K562 (cell line): ENCODE results near the gene ZFP3. TPM values are rescaled to one million over a fixed set of nuclear protein-coding genes. Genes with fewer than 3 reads are reported as not detected.

Source experiments
- ATAC-seq: fragments of 200-7000 bp; cut with Tn5 transposase; 3 replicates; pipeline ENCODE4 v1.9.1; 2020; ENCODE audit warnings: moderate library complexity
- BruUV-seq: library from RNA; stranded (reverse); fragments of 400-500 nt; replicated peaks from 2 replicates; lab custom pipeline; 2021; lab: Mats Ljungman, UMichigan
- CTCF ChIA-PET: fragments of 300-600 bp; formaldehyde crosslinking; extraction: SDS; loops from one replicate; lab custom pipeline; 2021; ENCODE audit warnings: low intra/inter-chr PET ratio; lab: Yijun Ruan, JAX
- POLR2A ChIA-PET: fragments of 300-600, 350-650 bp; sonication (Branson Sonifier 250); formaldehyde crosslinking; extraction: SDS; loops from one replicate; lab custom pipeline; 2021; ENCODE audit warnings: antibody characterized with exemption, inconsistent platforms; lab: Yijun Ruan, JAX
- DNase-seq, 4 experiments: peaks; one replicate each; pipeline versions ENCODE4 v3.0.0 to v3.0.0-alpha.2; 2011 to 2018; ENCODE audit warnings: low spot score in 3 of 4, mixed read lengths in 3 of 4; ENCODE audit errors: extremely low read depth in 1 of 4
- FAIRE-seq: peaks from 2 replicates; lab custom pipeline; 2011; peaks lifted over from hg19 to GRCh38; lab: Jason Lieb, UNC
- H2AFZ ChIP-seq: 2 replicates; pipeline ENCODE4 v1.6.0; 2011; ENCODE audit warnings: low read depth, low read length, control low read depth, inconsistent platforms
- H3K27ac ChIP-seq: fragments of 200-600 bp; 3 replicates; pipeline ENCODE4 v1.8.0; 2011; ENCODE audit warnings: low read depth, mild to moderate bottlenecking, control low read depth, inconsistent platforms, low read length, moderate library complexity, mixed read lengths; ENCODE audit errors: extremely low read depth
- H3K27me3 ChIP-seq, 2 experiments: fragments of 300-600 bp in 1 of 2; 2 replicates in 1 of 2; 3 replicates in 1 of 2; pipeline versions ENCODE4 v1.6.0 to v1.8.0; 2011; ENCODE audit warnings: inconsistent platforms in 2 of 2, low read length in 2 of 2, mild to moderate bottlenecking in 1 of 2, mixed read lengths in 1 of 2, moderate library complexity in 1 of 2; ENCODE audit not compliant: control insufficient read depth in 2 of 2, insufficient read depth in 2 of 2
- H3K36me3 ChIP-seq: fragments of 300-600 bp; 3 replicates; pipeline ENCODE4 v1.8.0; 2011; ENCODE audit warnings: mild to moderate bottlenecking, low read length, inconsistent platforms; ENCODE audit not compliant: control insufficient read depth, insufficient read depth
- H3K4me1 ChIP-seq, 2 experiments: fragments of 200-600 bp in 1 of 2; replicated peaks in 1 of 2; 2 replicates in 1 of 2; 3 replicates in 1 of 2; pipeline versions ENCODE4 v1.5.1 to v1.8.0; 2011; ENCODE audit warnings: inconsistent platforms in 2 of 2, low read length in 2 of 2, mild to moderate bottlenecking in 1 of 2, mixed read lengths in 1 of 2, moderate library complexity in 1 of 2; ENCODE audit not compliant: control insufficient read depth in 2 of 2, insufficient read depth in 2 of 2
- H3K4me2 ChIP-seq: 2 replicates; pipeline ENCODE4 v1.6.1; 2011; ENCODE audit warnings: low read length, control low read depth, inconsistent platforms, mixed read lengths; ENCODE audit not compliant: insufficient read depth
- H3K4me3 ChIP-seq: fragments of 200-600 bp; sonication (generic), shearing (Covaris generic); 2 replicates; pipeline ENCODE4 v1.5.1; 2016; ENCODE audit warnings: control low read depth, inconsistent platforms
- H3K79me2 ChIP-seq: fragments of 200-600 bp; 3 replicates; pipeline ENCODE4 v1.8.0; 2011; ENCODE audit warnings: low read length, inconsistent platforms; ENCODE audit not compliant: control insufficient read depth, insufficient read depth
- H3K9ac ChIP-seq, 2 experiments: 2 replicates each; pipeline versions ENCODE4 v1.6.0 to v1.6.1; 2011; ENCODE audit warnings: low read depth in 2 of 2, low read length in 2 of 2, control low read depth in 1 of 2, inconsistent platforms in 1 of 2, mild to moderate bottlenecking in 1 of 2, mixed read lengths in 1 of 2; ENCODE audit not compliant: insufficient read depth in 1 of 2
- H3K9me1 ChIP-seq: one replicate; pipeline ENCODE4 v1.6.0; 2011; ENCODE audit warnings: inconsistent platforms, mild to moderate bottlenecking, low read length, moderate library complexity; ENCODE audit not compliant: control insufficient read depth, insufficient read depth
- H3K9me3 ChIP-seq: replicated peaks from 2 replicates; pipeline ENCODE4 v1.5.1; 2011; ENCODE audit warnings: low read depth, low read length, inconsistent platforms; ENCODE audit not compliant: control insufficient read depth, insufficient read depth
- H4K20me1 ChIP-seq: replicated peaks from 2 replicates; pipeline ENCODE4 v1.6.1; 2011; ENCODE audit warnings: low read length, inconsistent platforms, mixed read lengths; ENCODE audit not compliant: control insufficient read depth, insufficient read depth
- ARID3A ChIP-seq: IDR thresholded peaks from 2 replicates; pipeline ENCODE4 v1.6.1; 2012; ENCODE audit warnings: low read depth, low read length, improper control_type of control experiment, borderline replicate concordance
- CUX1 ChIP-seq: fragments of 200-800 bp; sonication (Bioruptor generic); IDR thresholded peaks from 2 replicates; pipeline ENCODE4 v1.6.1; 2016; ENCODE audit warnings: missing genetic modification characterization, missing compliant biosample characterization
- FOXJ3 ChIP-seq: sonication (generic); formaldehyde crosslinking; IDR thresholded peaks from 2 replicates; pipeline ENCODE4 v1.4.0; 2020; ENCODE audit warnings: mild to moderate bottlenecking, missing genetic modification reagents
- GATAD2A ChIP-seq: fragments of 450-650 bp; IDR thresholded peaks from 2 replicates; pipeline ENCODE4 v1.6.1; 2017
- HBP1 ChIP-seq: fragments of 450-650 bp; formaldehyde crosslinking; IDR thresholded peaks from 2 replicates; pipeline ENCODE4 v1.4.0; 2022; ENCODE audit warnings: missing genetic modification characterization
- HSF4 ChIP-seq: fragments of 250-450 bp; sonication (Bioruptor Pico); IDR thresholded peaks from 2 replicates; pipeline ENCODE4 v2.1.2; 2022; ENCODE audit warnings: mild to moderate bottlenecking, moderate library complexity, borderline replicate concordance
- IFI16 ChIP-seq: fragments of 250-450 bp; sonication (Bioruptor Pico); IDR thresholded peaks from 2 replicates; pipeline ENCODE4 v2.1.2; 2022; ENCODE audit warnings: mild to moderate bottlenecking, inconsistent platforms
- MTA3 ChIP-seq: fragments of 450-650 bp; formaldehyde crosslinking; IDR thresholded peaks from 2 replicates; pipeline ENCODE4 v1.6.1; 2017; ENCODE audit warnings: mild to moderate bottlenecking, borderline replicate concordance
- STAT5B ChIP-seq: fragments of 250-450 bp; sonication (Bioruptor Pico); IDR thresholded peaks from 2 replicates; pipeline ENCODE4 v1.8.0; 2021; ENCODE audit warnings: mild to moderate bottlenecking, inconsistent platforms
- TBL1XR1 ChIP-seq, 2 experiments: IDR thresholded peaks; 2 replicates each; pipeline ENCODE4 v1.6.1; 2012; ENCODE audit warnings: improper control_type of control experiment in 2 of 2, low read length in 2 of 2, mild to moderate bottlenecking in 1 of 2
- TEAD1 ChIP-seq, 2 experiments: fragments of 450-650 bp in 1 of 2; sonication (generic) in 1 of 2; formaldehyde crosslinking; IDR thresholded peaks; 2 replicates each; pipeline versions ENCODE4 v1.4.0 to v1.8.0; 2020 to 2022; ENCODE audit warnings: mild to moderate bottlenecking in 2 of 2, missing genetic modification reagents in 1 of 2
- WHSC1 ChIP-seq: IDR thresholded peaks from one replicate; pipeline ENCODE4 v1.6.1; 2012; ENCODE audit warnings: low read length, control low read depth, inconsistent platforms
- XRCC3 ChIP-seq: fragments of 450-650 bp; IDR thresholded peaks from 2 replicates; pipeline ENCODE4 v1.6.1; 2017; ENCODE audit warnings: mild to moderate bottlenecking, moderate library complexity
- WGBS: fragments of 100-300 bp; shearing (Covaris generic); methylation state at CpG from one replicate; pipeline ENCODE4 v1.1.6; 2016; ENCODE audit warnings: low coverage, mixed read lengths; ENCODE audit not compliant: insufficient coverage; ENCODE audit errors: missing lambda C conversion rate; 5-methylcytosine and 5-hydroxymethylcytosine counted together
- in situ Hi-C: fragments of 300-500 bp; cut with MboI; formaldehyde crosslinking; loops from 4 replicates; pipeline ENCODE4 v1.15.0; 2018; ENCODE audit warnings: inconsistent platforms, mixed read lengths
- intact Hi-C: fragments of 100-400 bp; cut with micrococcal nuclease; formaldehyde crosslinking; loops from 2 replicates; pipeline ENCODE4 v1.14.2; 2022
- polyA plus RNA-seq, 8 experiments: library from polyadenylated mRNA; depleted of rRNA in 4 of 8; stranded (reverse) in 5 of 8; unstranded in 3 of 8; fragments of >200 nt; fragmentation: Nextera tagmentation in 2 of 8; fragmentation: Illumina TruSeq in 1 of 8; extraction: Ambion mirVana in 2 of 8; extraction: Trizol in 1 of 8; gene quantifications; 2 replicates each; pipeline versions ENCODE4 v1.2.1 to v1.2.3, GENCODE V29; 2011 to 2014; ENCODE audit warnings: inconsistent platforms in 1 of 8, missing spikeins in 1 of 8
- total RNA-seq, 7 experiments: library from RNA; depleted of rRNA in 6 of 7; stranded (reverse); fragments of >200 nt in 6 of 7; fragmentation: Illumina TruSeq in 2 of 7; extraction: Trizol in 2 of 7; gene quantifications; 2 replicates each; pipeline versions ENCODE4 v1.2.1 to v1.2.3, GENCODE V29; 2011 to 2021; ENCODE audit warnings: low replicate concordance in 1 of 7

The ZFP3 gene
- total and polyA plus RNA-seq, 9 of the 15 experiments (the other 6 are each of a cell fraction or from before 2014, with no cell fraction given): 0.04 TPM; not detected in 8

GRCh38 chr17:5049314-5049841 lies 28.9 kb upstream of the ZFP3 start:
- Histone ChIP-seq H3K27ac (no peak overlapping the region), H3K27me3 (no peaks in the 10 kb centered on the region), H3K9me3 (no peaks in the 10 kb centered on the region), H3K4me3 (no peak overlapping the region), H3K36me3 (no peaks in the 10 kb centered on the region), H3K9me1 (no peaks in the 10 kb centered on the region), H3K9ac (no peak overlapping the region), H3K4me1 (no peaks in the 10 kb centered on the region; a peak in 1 of 5 replicates), H3K4me2 (no peak overlapping the region), H2AFZ (0 out of 2 replicates have a peak overlapping the region, but pooled peaks have one; percentile 16), H4K20me1 (no peaks in the 10 kb centered on the region), H3K79me2 (no peaks in the 10 kb centered on the region)
- POLR2A ChIA-PET: interaction anchor here (0.6 to 0.9 kb wide), 3 partner anchors 22 to 223 kb away, joined by 3 to 4 read pairs (median 3); no protein-coding TSS in a partner anchor
- no TSS peak for BruUV-seq
- in situ Hi-C loops (no loop called here), intact Hi-C loops (no loop called here)
- CTCF ChIA-PET: interaction anchor here (0.7 kb wide), 1 partner anchor 1372 kb away, joined by 5 read pairs; no protein-coding TSS in a partner anchor
- FAIRE-seq (no peak), ATAC-seq (no peak), DNase-seq (no peak)
- 43% methylated on average over 3 of the region's 5 CpGs for WGBS
- TF ChIP-seq HBP1 (CRISPR knock-in tag): no peak
- no peak for TF ChIP-seq FOXJ3 (CRISPR knock-in tag)
- no peak for TF ChIP-seq WHSC1
- TF ChIP-seq IFI16 (CRISPR knock-in tag): no peak
- no peak for TF ChIP-seq TEAD1 (CRISPR knock-in tag; IDR thresholded peaks at IDR 0.05)
- TF ChIP-seq TBL1XR1 (IDR thresholded peaks at IDR 0.05; ENCODE audit: low read length in 2 of 2): no peak
- no peak for TF ChIP-seq STAT5B (CRISPR knock-in tag)
- no peak for TF ChIP-seq XRCC3
- no peak for TF ChIP-seq MTA3
- TF ChIP-seq CUX1 (CRISPR knock-in tag): no peak
- TF ChIP-seq ARID3A: no peak
- no peak for TF ChIP-seq GATAD2A
- no peak for TF ChIP-seq HSF4 (CRISPR knock-in tag)
